GM12891 (cell line): ENCODE measurements around the gene PPP2R1B.

Source experiments
- POLR2A ChIP-seq: IDR thresholded peaks from 2 replicates; pipeline ENCODE4 v1.6.1; 2011; ENCODE audit warnings: low read depth, low read length, control low read depth
- POLR2AphosphoS5 ChIP-seq: IDR thresholded peaks from 2 replicates; pipeline ENCODE4 v1.6.1; 2011; ENCODE audit warnings: low read depth, low read length, control low read depth
- SPI1 ChIP-seq: IDR thresholded peaks from 2 replicates; pipeline ENCODE4 v1.6.1; 2011; ENCODE audit warnings: low read depth, low read length, control low read depth
- TAF1 ChIP-seq: IDR thresholded peaks from 2 replicates; pipeline ENCODE4 v1.6.1; 2011; ENCODE audit warnings: low read depth, low read length, control low read depth

DNA sequence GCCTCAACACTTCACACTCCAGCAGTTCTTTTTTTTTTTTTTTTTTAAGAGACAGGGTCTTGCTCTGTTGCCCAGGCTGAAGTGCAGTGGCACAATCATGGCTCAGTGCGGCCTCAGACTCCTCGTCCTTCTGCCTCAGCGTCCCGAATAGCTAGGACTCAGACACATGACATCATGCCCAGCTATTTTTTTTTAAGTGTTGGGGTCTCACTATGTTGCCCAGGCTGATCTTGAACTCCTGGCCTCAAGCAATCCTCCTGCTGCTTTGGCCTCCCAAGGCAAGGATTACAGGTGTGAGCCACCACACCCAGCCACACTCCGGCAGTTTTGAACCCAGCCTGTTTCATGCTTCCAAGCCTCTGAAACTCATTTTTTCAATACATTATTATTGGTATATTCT lies 3.7 kb downstream of the PPP2R1B start:
- TF ChIP-seq POLR2A = no peak
- TF ChIP-seq POLR2AphosphoS5 = no peak
- TF ChIP-seq TAF1 = no peak
- TF ChIP-seq SPI1 = no peak
